SK-N-MC (cell line): ENCODE data around the gene SAPCD1.

Experiments
- DNase-seq: peaks from one replicate; pipeline ENCODE4 v3.0.0-alpha.2; 2011; ENCODE audit warnings: low read depth, low spot score
- H3K27ac ChIP-seq: fragments of 200-600 bp; sonication (generic); 2 replicates; pipeline ENCODE4 v1.5.1; 2016; ENCODE audit warnings: mixed run types
- H3K36me3 ChIP-seq: fragments of 200-600 bp; sonication (generic); 2 replicates; pipeline ENCODE4 v1.6.1; 2017; ENCODE audit warnings: antibody characterized with exemption, low read length, mixed read lengths; ENCODE audit not compliant: insufficient read depth
- H3K4me3 ChIP-seq: fragments of 200-600 bp; sonication (generic); 2 replicates; pipeline ENCODE4 v1.5.1; 2016
- H3K9ac ChIP-seq: fragments of 200-600 bp; sonication (generic); 2 replicates; pipeline ENCODE4 v1.8.0; 2017; ENCODE audit warnings: mixed run types, mixed read lengths; ENCODE audit not compliant: insufficient read length
- H3K9me3 ChIP-seq: fragments of 200-600 bp; sonication (generic); 2 replicates; pipeline ENCODE4 v1.6.1; 2017; ENCODE audit warnings: low read depth, mild to moderate bottlenecking, antibody characterized with exemption, low read length, moderate library complexity, mixed read lengths
- EZH2 ChIP-seq: fragments of 200-600 bp; sonication (generic); IDR thresholded peaks from one replicate; pipeline ENCODE4 v1.6.1; 2017; ENCODE audit warnings: antibody characterized with exemption
- FOXP2 ChIP-seq: optimal IDR thresholded peaks from 2 replicates; pipeline ENCODE3; 2011; ENCODE audit warnings: mild to moderate bottlenecking, moderate library complexity; ENCODE audit not compliant: insufficient read depth; ENCODE audit errors: extremely low read length, control extremely low read depth
- POLR2AphosphoS5 ChIP-seq: IDR thresholded peaks from 2 replicates; pipeline ENCODE4 v1.6.1; 2012; ENCODE audit warnings: mild to moderate bottlenecking, low read depth, low read length, borderline replicate concordance

Gene SAPCD1

DNA sequence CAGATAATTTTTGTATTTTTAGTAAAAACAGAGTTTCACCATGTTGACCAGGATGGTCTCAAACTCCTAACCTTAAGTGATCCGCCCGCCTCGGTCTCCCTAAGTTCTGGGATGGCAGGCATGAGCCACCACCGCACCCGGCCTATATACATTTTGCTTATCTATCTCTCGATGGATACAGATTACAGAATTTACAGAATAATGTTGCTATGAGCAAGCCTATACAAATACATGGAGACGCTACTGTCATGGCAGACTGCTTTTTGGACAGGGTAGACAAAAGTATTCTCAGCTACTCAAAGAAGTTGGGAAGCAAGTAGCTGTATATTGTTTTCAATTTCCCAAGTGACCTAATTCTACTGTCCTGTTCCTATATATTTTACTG lies 51.0 kb downstream of the SAPCD1 start:
- Histone ChIP-seq H3K36me3 (no peaks in the 10 kb centered on the region), H3K27ac (peak overlapping the region; percentile 88), H3K9me3 (no peaks in the 10 kb centered on the region), H3K9ac (peak overlapping the region; percentile 46), H3K4me3 (peak overlapping the region; percentile 48; the same call in 1 of the 2 replicates)
- TF ChIP-seq FOXP2 (no peak), POLR2AphosphoS5 (no peak), EZH2 (no peak)
- no peak for DNase-seq
